ENCODE data around the gene TRAPPC6A.

GRCh38 chr19:45138303-45138751 is 39.7 kb downstream of the TRAPPC6A start:
- TF ChIP-seq POLR2A (IDR thresholded peaks at IDR 0.05; ENCODE audit: low read depth, low read length) (no peak), TAF1 (IDR thresholded peaks at IDR 0.05; ENCODE audit: borderline replicate concordance, low read depth, low read length) (no peak)

Data from GM12892 (cell line).